ENCODE measurements around the gene CYSTM1. TPM values are rescaled to one million over a fixed set of nuclear protein-coding genes. Genes with fewer than 3 reads are reported as not detected.

CYSTM1 gene
- total RNA-seq, 1 donor from 2014 or later, result 22.4 TPM

GRCh38 chr5:140181525-140181924, 6.5 kb downstream of the CYSTM1 start:
- H3K4me3 ChIP-seq (ENCODE audit: low read depth, low read length), result no peak overlapping the region
- DNase-seq (ENCODE audit: low read depth) (no peak), FAIRE-seq (no peak)
- H3K27me3 ChIP-seq (ENCODE audit: control insufficient read depth, insufficient read depth, low read length), result no peaks in the 10 kb centered on the region
- H3K36me3 ChIP-seq (ENCODE audit: control insufficient read depth, insufficient read depth, low read length), result no peaks in the 10 kb centered on the region
- TF ChIP-seq CTCF (IDR thresholded peaks at IDR 0.05; ENCODE audit: insufficient read depth, low read length, severe bottlenecking), result no peak

GRCh38 chr5:140182075-140182711, 7.2 kb downstream of the CYSTM1 start:
- DNase-seq (ENCODE audit: low read depth) (peak; percentile 18), FAIRE-seq (no peak)
- no peaks in the 10 kb centered on the region for H3K36me3 ChIP-seq (ENCODE audit: control insufficient read depth, insufficient read depth, low read length)
- H3K4me3 ChIP-seq (ENCODE audit: low read depth, low read length), result no peak overlapping the region
- no peaks in the 10 kb centered on the region for H3K27me3 ChIP-seq (ENCODE audit: control insufficient read depth, insufficient read depth, low read length)
- no peak for TF ChIP-seq CTCF (IDR thresholded peaks at IDR 0.05; ENCODE audit: insufficient read depth, low read length, severe bottlenecking)

- no peak for TF ChIP-seq CTCF (IDR thresholded peaks at IDR 0.05; ENCODE audit: insufficient read depth, low read length, severe bottlenecking)
- Histone ChIP-seq H3K36me3 (ENCODE audit: control insufficient read depth, insufficient read depth, low read length) (no peaks in the 10 kb centered on the region), H3K4me3 (ENCODE audit: low read depth, low read length) (no peak overlapping the region), H3K27me3 (ENCODE audit: control insufficient read depth, insufficient read depth, low read length) (no peaks in the 10 kb centered on the region)
- FAIRE-seq, result no peak
- peak; percentile 11 for DNase-seq (ENCODE audit: low read depth)
These were observed 7.9 kb downstream of the CYSTM1 start for GRCh38 chr5:140182803-140183367.

GRCh38 chr5:140185409-140185808, 10.4 kb downstream of the CYSTM1 start:
- Histone ChIP-seq H3K4me3 (ENCODE audit: low read depth, low read length) (no peak overlapping the region), H3K36me3 (ENCODE audit: control insufficient read depth, insufficient read depth, low read length) (no peaks in the 10 kb centered on the region), H3K27me3 (ENCODE audit: control insufficient read depth, insufficient read depth, low read length) (no peaks in the 10 kb centered on the region)
- no peak for TF ChIP-seq CTCF (IDR thresholded peaks at IDR 0.05; ENCODE audit: insufficient read depth, low read length, severe bottlenecking)
- DNase-seq (ENCODE audit: low read depth), result no peak
- FAIRE-seq, result no peak

GRCh38 chr5:140186267-140186671, 11.3 kb downstream of the CYSTM1 start:
- no peaks in the 10 kb centered on the region for H3K27me3 ChIP-seq (ENCODE audit: control insufficient read depth, insufficient read depth, low read length)
- no peak for TF ChIP-seq CTCF (IDR thresholded peaks at IDR 0.05; ENCODE audit: insufficient read depth, low read length, severe bottlenecking)
- no peak for FAIRE-seq
- no peaks in the 10 kb centered on the region for H3K36me3 ChIP-seq (ENCODE audit: control insufficient read depth, insufficient read depth, low read length)
- DNase-seq (ENCODE audit: low read depth), result no peak
- H3K4me3 ChIP-seq (ENCODE audit: low read depth, low read length), result no peak overlapping the region

GRCh38 chr5:140189253-140189652, 14.3 kb downstream of the CYSTM1 start:
- FAIRE-seq, result no peak
- no peaks in the 10 kb centered on the region for H3K36me3 ChIP-seq (ENCODE audit: control insufficient read depth, insufficient read depth, low read length)

More at GRCh38 chr5:140189253-140189652, 14.3 kb downstream of the CYSTM1 start:
- H3K4me3 ChIP-seq (ENCODE audit: low read depth, low read length), result no peak overlapping the region
- TF ChIP-seq CTCF (IDR thresholded peaks at IDR 0.05; ENCODE audit: insufficient read depth, low read length, severe bottlenecking), result no peak
- no peaks in the 10 kb centered on the region for H3K27me3 ChIP-seq (ENCODE audit: control insufficient read depth, insufficient read depth, low read length)
- no peak for DNase-seq (ENCODE audit: low read depth)
